HepG2 (cell line): ENCODE data around the gene MIX23. TPM values are rescaled to one million over a fixed set of nuclear protein-coding genes. Genes with fewer than 3 reads are reported as not detected.

Experiments used
- FOSL2 ChIP-seq: sonication (generic); formaldehyde crosslinking; IDR thresholded peaks from 2 replicates; pipeline ENCODE4 v1.4.0; 2020; ENCODE audit warnings: missing genetic modification reagents
- GABPB1 ChIP-seq: IDR thresholded peaks from 2 replicates; pipeline ENCODE4 v1.6.1; 2016; ENCODE audit warnings: mild to moderate bottlenecking, missing genetic modification reagents, moderate library complexity, missing compliant biosample characterization
- KMT2B ChIP-seq: IDR thresholded peaks from 2 replicates; pipeline ENCODE4 v1.6.1; 2016; ENCODE audit warnings: missing genetic modification reagents, missing compliant biosample characterization
- NR1H2 ChIP-seq: sonication (generic); formaldehyde crosslinking; IDR thresholded peaks from 2 replicates; pipeline ENCODE4 v1.8.1; 2022; ENCODE audit warnings: low read depth, missing genetic modification reagents, borderline replicate concordance
- NR2F1 ChIP-seq, 2 experiments: fragments of 450-650 bp in 1 of 2; formaldehyde crosslinking in 1 of 2; IDR thresholded peaks; 2 replicates each; pipeline versions ENCODE4 v1.5.0 to v1.6.1; 2016 to 2020; ENCODE audit warnings: mild to moderate bottlenecking in 1 of 2, missing compliant biosample characterization in 1 of 2, missing genetic modification reagents in 1 of 2, moderate library complexity in 1 of 2
- POLR2AphosphoS5 ChIP-seq: IDR thresholded peaks from 2 replicates; pipeline ENCODE4 v1.6.1; 2012; ENCODE audit warnings: low read depth, low read length
- TEAD2 ChIP-seq: sonication (generic); formaldehyde crosslinking; IDR thresholded peaks from 2 replicates; pipeline ENCODE4 v1.9.0; 2021; ENCODE audit warnings: missing genetic modification reagents
- ZBTB8A ChIP-seq: sonication (generic); formaldehyde crosslinking; IDR thresholded peaks from 2 replicates; pipeline ENCODE4 v1.4.0; 2020; ENCODE audit warnings: mild to moderate bottlenecking, low read depth, missing genetic modification reagents, borderline replicate concordance
- ZNF607 ChIP-seq: sonication (generic); formaldehyde crosslinking; IDR thresholded peaks from 2 replicates; pipeline ENCODE4 v1.5.1; 2020; ENCODE audit warnings: missing genetic modification reagents, mild to moderate bottlenecking, borderline replicate concordance
- ZNF746 ChIP-seq: sonication (generic); formaldehyde crosslinking; IDR thresholded peaks from 2 replicates; pipeline ENCODE4 v1.8.0; 2022; ENCODE audit warnings: mild to moderate bottlenecking, missing genetic modification reagents
- ZSCAN20 ChIP-seq: sonication (generic); formaldehyde crosslinking; IDR thresholded peaks from 2 replicates; pipeline ENCODE4 v1.4.0; 2020; ENCODE audit warnings: missing genetic modification reagents, mild to moderate bottlenecking, borderline replicate concordance
- polyA plus RNA-seq, 8 experiments: library from polyadenylated mRNA; depleted of rRNA in 3 of 8; stranded (reverse) in 7 of 8; unstranded in 1 of 8; fragments of >200 nt; fragmentation: Illumina TruSeq in 4 of 8; extraction: Trizol in 4 of 8; gene quantifications; 2 replicates each; pipeline versions ENCODE4 v1.2.1 to v1.2.3, GENCODE V29; 2011 to 2016; ENCODE audit warnings: low read depth in 4 of 8, missing spikeins in 1 of 8, mixed read lengths in 1 of 8; ENCODE audit not compliant: insufficient read depth in 1 of 8
- total RNA-seq, 5 experiments: library from RNA; depleted of rRNA; stranded (reverse); fragments of >200 nt; fragmentation: Illumina TruSeq; extraction: Trizol; gene quantifications; 2 replicates each; pipeline ENCODE4 v1.2.3, GENCODE V29; 2016; ENCODE audit warnings: low read depth in 1 of 5
- TF ChIP-seq, protein P1 (sequence below): IDR thresholded peaks from 2 replicates; pipeline ENCODE4 v1.6.1; 2016; ENCODE audit warnings: mild to moderate bottlenecking, missing biosample characterization, missing genetic modification reagents
- TF ChIP-seq, protein P2 (sequence below): sonication (generic); formaldehyde crosslinking; IDR thresholded peaks from 2 replicates; pipeline ENCODE4 v1.4.0; 2020; ENCODE audit warnings: missing genetic modification reagents
- TF ChIP-seq, protein P3 (sequence below): sonication (generic); formaldehyde crosslinking; conservative IDR thresholded peaks from 2 replicates; pipeline ENCODE4 v1.4.0; 2020; ENCODE audit warnings: missing genetic modification reagents
- TF ChIP-seq, protein P4 (sequence below): sonication (generic); formaldehyde crosslinking; conservative IDR thresholded peaks from 2 replicates; pipeline ENCODE4 v1.8.0; 2022; ENCODE audit warnings: low read depth, missing genetic modification reagents
- TF ChIP-seq, protein P5 (sequence below): sonication (generic); formaldehyde crosslinking; IDR thresholded peaks from 2 replicates; pipeline ENCODE4 v1.4.0; 2020; ENCODE audit warnings: missing genetic modification reagents
- TF ChIP-seq, protein P6 (sequence below): sonication (generic); formaldehyde crosslinking; IDR thresholded peaks from 2 replicates; pipeline ENCODE4 v1.4.0; 2020; ENCODE audit warnings: missing genetic modification reagents

MIX23 gene
- total and polyA plus RNA-seq, 2 of the 13 experiments (the other 11 are each of a cell fraction or from before 2014, with no cell fraction given): 20.0 to 152 TPM

DNA sequence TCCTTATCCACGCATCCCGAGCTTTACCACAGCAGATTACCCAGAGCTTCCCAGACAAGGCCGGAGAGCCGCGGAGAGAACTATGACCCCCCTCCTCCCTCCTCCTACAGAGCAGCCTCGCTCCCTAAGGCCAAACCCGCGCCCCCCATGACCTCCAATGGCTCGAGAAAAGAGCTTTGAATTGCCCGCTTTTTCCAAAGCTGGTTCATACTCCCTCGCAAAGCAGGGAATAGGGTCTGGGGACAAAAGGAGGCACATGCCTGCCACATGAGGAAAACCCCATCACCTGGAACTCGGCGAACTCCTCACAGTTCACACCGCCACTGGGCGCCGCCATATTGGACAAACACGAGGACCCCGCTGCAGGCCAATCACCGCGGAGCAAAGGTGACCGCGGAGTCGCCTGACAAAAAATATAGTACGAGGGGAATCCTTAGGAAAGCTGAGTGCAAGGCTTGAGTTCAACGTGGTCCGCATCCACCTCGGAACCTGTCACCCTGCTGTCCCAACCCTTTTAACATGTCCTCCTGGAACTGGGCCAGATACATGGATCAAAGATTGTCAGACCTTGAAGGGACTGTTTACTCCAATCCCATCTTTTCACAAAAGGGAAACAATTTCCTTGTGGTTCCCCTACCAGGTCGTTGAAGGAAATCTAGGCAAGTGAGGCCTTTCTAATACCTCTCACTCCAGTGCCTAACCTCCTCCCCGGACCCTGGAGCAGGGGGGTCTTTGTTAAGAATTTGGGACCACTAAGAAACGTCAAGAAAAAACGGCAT, at the start of gene MIX23 (continued):
- TF ChIP-seq NR1H2 (CRISPR knock-in tag) (no peak), TEAD2 (CRISPR knock-in tag) (0 out of 2 replicates have a peak, but pooled peaks have one; percentile 56), FOSL2 (CRISPR knock-in tag) (no peak; the same call in 1 of the 2 replicates), ZSCAN20 (CRISPR knock-in tag) (no peak), POLR2AphosphoS5 (peak; percentile 94), NR2F1 (CRISPR knock-in tag; IDR thresholded peaks at IDR 0.05) (peak in 1 of 2 experiments; percentile 64; a peak in 2 of 4 replicates), ZNF607 (CRISPR knock-in tag) (peak; percentile 97), KMT2B (CRISPR knock-in tag) (peak; percentile 85), GABPB1 (CRISPR knock-in tag) (peak; percentile 56), ZNF746 (CRISPR knock-in tag) (peak; percentile 67; the same call in 1 of the 2 replicates), ZBTB8A (CRISPR knock-in tag) (no peak)
- TF ChIP-seq, protein P1, sequence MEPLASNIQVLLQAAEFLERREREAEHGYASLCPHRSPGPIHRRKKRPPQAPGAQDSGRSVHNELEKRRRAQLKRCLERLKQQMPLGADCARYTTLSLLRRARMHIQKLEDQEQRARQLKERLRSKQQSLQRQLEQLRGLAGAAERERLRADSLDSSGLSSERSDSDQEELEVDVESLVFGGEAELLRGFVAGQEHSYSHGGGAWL (CRISPR knock-in tag): peak; percentile 83
- TF ChIP-seq, protein P2, sequence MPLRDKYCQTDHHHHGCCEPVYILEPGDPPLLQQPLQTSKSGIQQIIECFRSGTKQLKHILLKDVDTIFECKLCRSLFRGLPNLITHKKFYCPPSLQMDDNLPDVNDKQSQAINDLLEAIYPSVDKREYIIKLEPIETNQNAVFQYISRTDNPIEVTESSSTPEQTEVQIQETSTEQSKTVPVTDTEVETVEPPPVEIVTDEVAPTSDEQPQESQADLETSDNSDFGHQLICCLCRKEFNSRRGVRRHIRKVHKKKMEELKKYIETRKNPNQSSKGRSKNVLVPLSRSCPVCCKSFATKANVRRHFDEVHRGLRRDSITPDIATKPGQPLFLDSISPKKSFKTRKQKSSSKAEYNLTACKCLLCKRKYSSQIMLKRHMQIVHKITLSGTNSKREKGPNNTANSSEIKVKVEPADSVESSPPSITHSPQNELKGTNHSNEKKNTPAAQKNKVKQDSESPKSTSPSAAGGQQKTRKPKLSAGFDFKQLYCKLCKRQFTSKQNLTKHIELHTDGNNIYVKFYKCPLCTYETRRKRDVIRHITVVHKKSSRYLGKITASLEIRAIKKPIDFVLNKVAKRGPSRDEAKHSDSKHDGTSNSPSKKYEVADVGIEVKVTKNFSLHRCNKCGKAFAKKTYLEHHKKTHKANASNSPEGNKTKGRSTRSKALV (CRISPR knock-in tag): peak; percentile 51; the same call in 1 of the 2 replicates
- TF ChIP-seq, protein P3, sequence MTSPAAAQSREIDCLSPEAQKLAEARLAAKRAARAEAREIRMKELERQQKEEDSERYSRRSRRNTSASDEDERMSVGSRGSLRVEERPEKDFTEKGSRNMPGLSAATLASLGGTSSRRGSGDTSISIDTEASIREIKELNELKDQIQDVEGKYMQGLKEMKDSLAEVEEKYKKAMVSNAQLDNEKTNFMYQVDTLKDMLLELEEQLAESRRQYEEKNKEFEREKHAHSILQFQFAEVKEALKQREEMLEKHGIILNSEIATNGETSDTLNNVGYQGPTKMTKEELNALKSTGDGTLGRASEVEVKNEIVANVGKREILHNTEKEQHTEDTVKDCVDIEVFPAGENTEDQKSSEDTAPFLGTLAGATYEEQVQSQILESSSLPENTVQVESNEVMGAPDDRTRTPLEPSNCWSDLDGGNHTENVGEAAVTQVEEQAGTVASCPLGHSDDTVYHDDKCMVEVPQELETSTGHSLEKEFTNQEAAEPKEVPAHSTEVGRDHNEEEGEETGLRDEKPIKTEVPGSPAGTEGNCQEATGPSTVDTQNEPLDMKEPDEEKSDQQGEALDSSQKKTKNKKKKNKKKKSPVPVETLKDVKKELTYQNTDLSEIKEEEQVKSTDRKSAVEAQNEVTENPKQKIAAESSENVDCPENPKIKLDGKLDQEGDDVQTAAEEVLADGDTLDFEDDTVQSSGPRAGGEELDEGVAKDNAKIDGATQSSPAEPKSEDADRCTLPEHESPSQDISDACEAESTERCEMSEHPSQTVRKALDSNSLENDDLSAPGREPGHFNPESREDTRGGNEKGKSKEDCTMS (CRISPR knock-in tag): no peak
- TF ChIP-seq, protein P4, sequence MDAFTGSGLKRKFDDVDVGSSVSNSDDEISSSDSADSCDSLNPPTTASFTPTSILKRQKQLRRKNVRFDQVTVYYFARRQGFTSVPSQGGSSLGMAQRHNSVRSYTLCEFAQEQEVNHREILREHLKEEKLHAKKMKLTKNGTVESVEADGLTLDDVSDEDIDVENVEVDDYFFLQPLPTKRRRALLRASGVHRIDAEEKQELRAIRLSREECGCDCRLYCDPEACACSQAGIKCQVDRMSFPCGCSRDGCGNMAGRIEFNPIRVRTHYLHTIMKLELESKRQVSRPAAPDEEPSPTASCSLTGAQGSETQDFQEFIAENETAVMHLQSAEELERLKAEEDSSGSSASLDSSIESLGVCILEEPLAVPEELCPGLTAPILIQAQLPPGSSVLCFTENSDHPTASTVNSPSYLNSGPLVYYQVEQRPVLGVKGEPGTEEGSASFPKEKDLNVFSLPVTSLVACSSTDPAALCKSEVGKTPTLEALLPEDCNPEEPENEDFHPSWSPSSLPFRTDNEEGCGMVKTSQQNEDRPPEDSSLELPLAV (CRISPR knock-in tag): no peak
- TF ChIP-seq, protein P5, sequence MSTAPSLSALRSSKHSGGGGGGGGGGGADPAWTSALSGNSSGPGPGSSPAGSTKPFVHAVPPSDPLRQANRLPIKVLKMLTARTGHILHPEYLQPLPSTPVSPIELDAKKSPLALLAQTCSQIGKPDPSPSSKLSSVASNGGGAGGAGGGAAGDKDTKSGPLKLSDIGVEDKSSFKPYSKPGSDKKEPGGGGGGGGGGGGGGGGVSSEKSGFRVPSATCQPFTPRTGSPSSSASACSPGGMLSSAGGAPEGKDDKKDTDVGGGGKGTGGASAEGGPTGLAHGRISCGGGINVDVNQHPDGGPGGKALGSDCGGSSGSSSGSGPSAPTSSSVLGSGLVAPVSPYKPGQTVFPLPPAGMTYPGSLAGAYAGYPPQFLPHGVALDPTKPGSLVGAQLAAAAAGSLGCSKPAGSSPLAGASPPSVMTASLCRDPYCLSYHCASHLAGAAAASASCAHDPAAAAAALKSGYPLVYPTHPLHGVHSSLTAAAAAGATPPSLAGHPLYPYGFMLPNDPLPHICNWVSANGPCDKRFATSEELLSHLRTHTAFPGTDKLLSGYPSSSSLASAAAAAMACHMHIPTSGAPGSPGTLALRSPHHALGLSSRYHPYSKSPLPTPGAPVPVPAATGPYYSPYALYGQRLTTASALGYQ (CRISPR knock-in tag): no peak
- TF ChIP-seq, protein P6, sequence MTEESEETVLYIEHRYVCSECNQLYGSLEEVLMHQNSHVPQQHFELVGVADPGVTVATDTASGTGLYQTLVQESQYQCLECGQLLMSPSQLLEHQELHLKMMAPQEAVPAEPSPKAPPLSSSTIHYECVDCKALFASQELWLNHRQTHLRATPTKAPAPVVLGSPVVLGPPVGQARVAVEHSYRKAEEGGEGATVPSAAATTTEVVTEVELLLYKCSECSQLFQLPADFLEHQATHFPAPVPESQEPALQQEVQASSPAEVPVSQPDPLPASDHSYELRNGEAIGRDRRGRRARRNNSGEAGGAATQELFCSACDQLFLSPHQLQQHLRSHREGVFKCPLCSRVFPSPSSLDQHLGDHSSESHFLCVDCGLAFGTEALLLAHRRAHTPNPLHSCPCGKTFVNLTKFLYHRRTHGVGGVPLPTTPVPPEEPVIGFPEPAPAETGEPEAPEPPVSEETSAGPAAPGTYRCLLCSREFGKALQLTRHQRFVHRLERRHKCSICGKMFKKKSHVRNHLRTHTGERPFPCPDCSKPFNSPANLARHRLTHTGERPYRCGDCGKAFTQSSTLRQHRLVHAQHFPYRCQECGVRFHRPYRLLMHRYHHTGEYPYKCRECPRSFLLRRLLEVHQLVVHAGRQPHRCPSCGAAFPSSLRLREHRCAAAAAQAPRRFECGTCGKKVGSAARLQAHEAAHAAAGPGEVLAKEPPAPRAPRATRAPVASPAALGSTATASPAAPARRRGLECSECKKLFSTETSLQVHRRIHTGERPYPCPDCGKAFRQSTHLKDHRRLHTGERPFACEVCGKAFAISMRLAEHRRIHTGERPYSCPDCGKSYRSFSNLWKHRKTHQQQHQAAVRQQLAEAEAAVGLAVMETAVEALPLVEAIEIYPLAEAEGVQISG (CRISPR knock-in tag): peak; percentile 79
